NB4 (cell line): Measurements from ENCODE around the gene OR5W2.

ENCODE experiments used
- POLR2A ChIP-seq: IDR thresholded peaks from 2 replicates; pipeline ENCODE4 v1.6.1; 2011; ENCODE audit warnings: mild to moderate bottlenecking; ENCODE audit not compliant: insufficient read length; ENCODE audit errors: extremely low read depth
- TF ChIP-seq, protein P1 (sequence below): IDR thresholded peaks from 2 replicates; pipeline ENCODE4 v1.6.1; 2011; ENCODE audit warnings: low read depth, low read length
- TF ChIP-seq, protein P2 (sequence below): IDR thresholded peaks from one replicate; pipeline ENCODE4 v1.5.1; 2012; ENCODE audit warnings: low read depth, low read length

DNA sequence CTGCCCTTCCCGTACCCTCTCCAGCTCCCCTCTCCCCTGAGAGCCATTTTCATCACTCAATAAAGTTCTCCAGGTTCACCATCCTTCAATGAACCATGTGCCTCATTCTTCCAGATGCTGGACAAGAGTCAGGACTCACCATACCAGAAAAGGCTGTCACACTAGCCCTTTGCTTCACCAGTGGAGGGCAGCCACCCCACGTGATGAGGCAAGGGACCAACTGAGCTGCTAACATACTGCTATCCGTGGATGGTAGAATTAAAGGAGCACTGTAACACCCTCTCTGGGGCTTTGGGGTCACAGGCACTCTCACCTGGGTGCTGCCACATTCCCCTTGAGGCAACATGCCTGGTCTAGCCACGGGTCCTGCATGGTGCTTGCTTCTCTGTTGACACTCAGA, 34.9 kb upstream of the OR5W2 start:
- TF ChIP-seq, protein P1, sequence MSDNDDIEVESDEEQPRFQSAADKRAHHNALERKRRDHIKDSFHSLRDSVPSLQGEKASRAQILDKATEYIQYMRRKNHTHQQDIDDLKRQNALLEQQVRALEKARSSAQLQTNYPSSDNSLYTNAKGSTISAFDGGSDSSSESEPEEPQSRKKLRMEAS: no peak
- TF ChIP-seq POLR2A: no peak
- TF ChIP-seq, protein P2, sequence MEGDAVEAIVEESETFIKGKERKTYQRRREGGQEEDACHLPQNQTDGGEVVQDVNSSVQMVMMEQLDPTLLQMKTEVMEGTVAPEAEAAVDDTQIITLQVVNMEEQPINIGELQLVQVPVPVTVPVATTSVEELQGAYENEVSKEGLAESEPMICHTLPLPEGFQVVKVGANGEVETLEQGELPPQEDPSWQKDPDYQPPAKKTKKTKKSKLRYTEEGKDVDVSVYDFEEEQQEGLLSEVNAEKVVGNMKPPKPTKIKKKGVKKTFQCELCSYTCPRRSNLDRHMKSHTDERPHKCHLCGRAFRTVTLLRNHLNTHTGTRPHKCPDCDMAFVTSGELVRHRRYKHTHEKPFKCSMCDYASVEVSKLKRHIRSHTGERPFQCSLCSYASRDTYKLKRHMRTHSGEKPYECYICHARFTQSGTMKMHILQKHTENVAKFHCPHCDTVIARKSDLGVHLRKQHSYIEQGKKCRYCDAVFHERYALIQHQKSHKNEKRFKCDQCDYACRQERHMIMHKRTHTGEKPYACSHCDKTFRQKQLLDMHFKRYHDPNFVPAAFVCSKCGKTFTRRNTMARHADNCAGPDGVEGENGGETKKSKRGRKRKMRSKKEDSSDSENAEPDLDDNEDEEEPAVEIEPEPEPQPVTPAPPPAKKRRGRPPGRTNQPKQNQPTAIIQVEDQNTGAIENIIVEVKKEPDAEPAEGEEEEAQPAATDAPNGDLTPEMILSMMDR: no peak
